HEK293 (cell line): ENCODE results near the gene PCK1.

Source experiments
- CTCF ChIA-PET: fragments of 350-600 bp; formaldehyde crosslinking; extraction: SDS; loops from one replicate; lab custom pipeline; 2021; ENCODE audit warnings: antibody characterized with exemption; lab: Yijun Ruan, JAX
- POLR2A ChIA-PET: fragments of 300-600 bp; formaldehyde crosslinking; extraction: SDS; loops from one replicate; lab custom pipeline; 2020; ENCODE audit warnings: antibody characterized with exemption, inconsistent platforms; lab: Yijun Ruan, JAX
- H3K27ac ChIP-seq: fragments of 200-500 bp; sonication (Bioruptor generic); 2 replicates; pipeline ENCODE4 v1.5.1; 2014; ENCODE audit warnings: low read depth, low read length, control low read depth, inconsistent platforms; ENCODE audit errors: extremely low read depth
- H3K36me3 ChIP-seq, 2 experiments: fragments of 200-500 bp in 1 of 2; sonication (Bioruptor generic) in 1 of 2; 1 replicate in 1 of 2; 2 replicates in 1 of 2; pipeline ENCODE4 v1.5.1; 2014 to 2017; ENCODE audit warnings: inconsistent platforms in 2 of 2, low read length in 2 of 2; ENCODE audit not compliant: control insufficient read depth in 2 of 2, insufficient read depth in 1 of 2
- H3K4me1 ChIP-seq: fragments of 200-500 bp; sonication (Bioruptor generic); 2 replicates; pipeline ENCODE4 v1.5.1; 2014; ENCODE audit warnings: mild to moderate bottlenecking, low read length, inconsistent platforms; ENCODE audit not compliant: control insufficient read depth, insufficient read depth
- H3K4me3 ChIP-seq: 2 replicates; pipeline ENCODE4 v1.5.1; 2011; ENCODE audit warnings: low read depth, mild to moderate bottlenecking, control low read depth, low read length, moderate library complexity
- H3K9me3 ChIP-seq: fragments of 200-500 bp; sonication (Bioruptor generic); 2 replicates; pipeline ENCODE4 v1.5.1; 2014; ENCODE audit warnings: low read depth, low read length, inconsistent platforms; ENCODE audit not compliant: control insufficient read depth, insufficient read depth
- BCL11A ChIP-seq: fragments of 450-650 bp; formaldehyde crosslinking; IDR thresholded peaks from 2 replicates; pipeline ENCODE4 v1.5.1; 2016; ENCODE audit warnings: low read depth, missing biosample characterization, missing genetic modification characterization
- GLI2 ChIP-seq: fragments of 450-650 bp; formaldehyde crosslinking; IDR thresholded peaks from 2 replicates; pipeline ENCODE4; 2017; ENCODE audit warnings: missing biosample characterization, missing genetic modification characterization, low read depth, borderline replicate concordance
- OSR2 ChIP-seq: fragments of 450-650 bp; formaldehyde crosslinking; IDR thresholded peaks from 2 replicates; pipeline ENCODE4 v1.5.1; 2016; ENCODE audit warnings: missing biosample characterization, missing genetic modification characterization
- OVOL3 ChIP-seq: fragments of 450-650 bp; formaldehyde crosslinking; IDR thresholded peaks from 2 replicates; pipeline ENCODE4 v1.5.1; 2016; ENCODE audit warnings: missing biosample characterization, missing genetic modification characterization
- SP7 ChIP-seq: fragments of 450-650 bp; formaldehyde crosslinking; IDR thresholded peaks from 2 replicates; pipeline ENCODE4 v1.5.1; 2016; ENCODE audit warnings: missing biosample characterization, missing genetic modification characterization
- ZFHX2 ChIP-seq: fragments of 450-650 bp; formaldehyde crosslinking; conservative IDR thresholded peaks from 2 replicates; pipeline ENCODE4 v1.5.1; 2016; ENCODE audit warnings: missing biosample characterization, missing genetic modification characterization
- ZNF19 ChIP-seq: fragments of 450-650 bp; formaldehyde crosslinking; IDR thresholded peaks from 2 replicates; pipeline ENCODE4; 2016; ENCODE audit warnings: missing biosample characterization, missing genetic modification characterization, low read depth
- ZNF248 ChIP-seq: fragments of 450-650 bp; formaldehyde crosslinking; IDR thresholded peaks from 2 replicates; pipeline ENCODE4 v1.5.1; 2017; ENCODE audit warnings: missing biosample characterization, missing genetic modification characterization
- ZNF266 ChIP-seq: fragments of 450-650 bp; formaldehyde crosslinking; IDR thresholded peaks from 2 replicates; pipeline ENCODE4 v1.5.1; 2016; ENCODE audit warnings: missing biosample characterization, missing genetic modification characterization, low read depth
- ZNF302 ChIP-seq: fragments of 450-650 bp; formaldehyde crosslinking; IDR thresholded peaks from 2 replicates; pipeline ENCODE4 v1.5.1; 2016; ENCODE audit warnings: missing biosample characterization, missing genetic modification characterization, low read depth
- ZNF416 ChIP-seq: fragments of 450-650 bp; formaldehyde crosslinking; IDR thresholded peaks from 2 replicates; pipeline ENCODE4 v1.5.1; 2016; ENCODE audit warnings: missing biosample characterization, missing genetic modification characterization
- ZNF433 ChIP-seq: fragments of 450-650 bp; formaldehyde crosslinking; IDR thresholded peaks from 2 replicates; pipeline ENCODE4 v1.5.1; 2016; ENCODE audit warnings: missing biosample characterization, missing genetic modification characterization, low read depth
- ZNF623 ChIP-seq: fragments of 450-650 bp; formaldehyde crosslinking; IDR thresholded peaks from 2 replicates; pipeline ENCODE4 v1.5.1; 2016; ENCODE audit warnings: missing biosample characterization, missing genetic modification characterization
- TF ChIP-seq, protein P1 (sequence below): fragments of 450-650 bp; formaldehyde crosslinking; IDR thresholded peaks from 2 replicates; pipeline ENCODE4 v1.5.1; 2016; ENCODE audit warnings: missing biosample characterization, missing genetic modification characterization, borderline replicate concordance
- TF ChIP-seq, protein P2 (sequence below): fragments of 450-650 bp; formaldehyde crosslinking; IDR thresholded peaks from 2 replicates; pipeline ENCODE4 v1.5.1; 2017; ENCODE audit warnings: missing biosample characterization, missing genetic modification characterization
- TF ChIP-seq, protein P3 (sequence below): fragments of 450-650 bp; IDR thresholded peaks from 2 replicates; pipeline ENCODE4 v1.5.1; 2018; ENCODE audit warnings: missing biosample characterization, mild to moderate bottlenecking, missing genetic modification characterization
- TF ChIP-seq, protein P4 (sequence below): fragments of 450-650 bp; formaldehyde crosslinking; IDR thresholded peaks from 2 replicates; pipeline ENCODE4 v1.5.1; 2016; ENCODE audit warnings: missing biosample characterization, missing genetic modification characterization, low read depth
- TF ChIP-seq, protein P5 (sequence below): fragments of 450-650 bp; formaldehyde crosslinking; IDR thresholded peaks from 2 replicates; pipeline ENCODE4 v1.5.1; 2016; ENCODE audit warnings: missing biosample characterization, missing genetic modification characterization, low read depth
- TF ChIP-seq, protein P6 (sequence below): fragments of 450-650 bp; formaldehyde crosslinking; IDR thresholded peaks from 2 replicates; pipeline ENCODE4 v1.5.1; 2017; ENCODE audit warnings: missing biosample characterization, missing genetic modification characterization
- TF ChIP-seq, protein P7 (sequence below): fragments of 450-650 bp; formaldehyde crosslinking; IDR thresholded peaks from 2 replicates; pipeline ENCODE4 v1.5.1; 2016; ENCODE audit warnings: missing biosample characterization, missing genetic modification characterization, borderline replicate concordance

Gene PCK1

DNA sequence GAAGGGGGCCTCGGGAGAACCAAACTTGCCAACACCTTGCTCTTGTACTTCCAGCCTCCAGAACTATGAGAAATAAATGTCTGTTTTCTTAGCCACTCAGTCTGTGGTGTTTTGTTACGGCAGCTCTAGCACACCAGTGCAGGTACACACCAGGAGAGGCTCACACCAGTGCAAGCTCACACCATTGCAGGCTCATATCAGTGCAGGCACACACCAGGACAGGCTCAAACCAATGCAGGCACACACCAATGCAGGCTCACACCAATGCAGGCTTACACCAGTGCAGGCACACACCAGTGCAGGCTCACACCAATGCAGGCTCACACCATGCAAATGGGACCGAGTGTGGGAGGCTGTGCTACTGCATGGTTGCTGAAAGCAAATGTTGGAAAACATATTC is 31.1 kb upstream of the PCK1 start (continued):
- TF ChIP-seq, protein P1, sequence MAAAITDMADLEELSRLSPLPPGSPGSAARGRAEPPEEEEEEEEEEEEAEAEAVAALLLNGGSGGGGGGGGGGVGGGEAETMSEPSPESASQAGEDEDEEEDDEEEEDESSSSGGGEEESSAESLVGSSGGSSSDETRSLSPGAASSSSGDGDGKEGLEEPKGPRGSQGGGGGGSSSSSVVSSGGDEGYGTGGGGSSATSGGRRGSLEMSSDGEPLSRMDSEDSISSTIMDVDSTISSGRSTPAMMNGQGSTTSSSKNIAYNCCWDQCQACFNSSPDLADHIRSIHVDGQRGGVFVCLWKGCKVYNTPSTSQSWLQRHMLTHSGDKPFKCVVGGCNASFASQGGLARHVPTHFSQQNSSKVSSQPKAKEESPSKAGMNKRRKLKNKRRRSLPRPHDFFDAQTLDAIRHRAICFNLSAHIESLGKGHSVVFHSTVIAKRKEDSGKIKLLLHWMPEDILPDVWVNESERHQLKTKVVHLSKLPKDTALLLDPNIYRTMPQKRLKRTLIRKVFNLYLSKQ, result no peak
- no peak for TF ChIP-seq ZNF433 (tag by site-specific recombination)
- TF ChIP-seq, all 188 proteins: peak for 3

DNA sequence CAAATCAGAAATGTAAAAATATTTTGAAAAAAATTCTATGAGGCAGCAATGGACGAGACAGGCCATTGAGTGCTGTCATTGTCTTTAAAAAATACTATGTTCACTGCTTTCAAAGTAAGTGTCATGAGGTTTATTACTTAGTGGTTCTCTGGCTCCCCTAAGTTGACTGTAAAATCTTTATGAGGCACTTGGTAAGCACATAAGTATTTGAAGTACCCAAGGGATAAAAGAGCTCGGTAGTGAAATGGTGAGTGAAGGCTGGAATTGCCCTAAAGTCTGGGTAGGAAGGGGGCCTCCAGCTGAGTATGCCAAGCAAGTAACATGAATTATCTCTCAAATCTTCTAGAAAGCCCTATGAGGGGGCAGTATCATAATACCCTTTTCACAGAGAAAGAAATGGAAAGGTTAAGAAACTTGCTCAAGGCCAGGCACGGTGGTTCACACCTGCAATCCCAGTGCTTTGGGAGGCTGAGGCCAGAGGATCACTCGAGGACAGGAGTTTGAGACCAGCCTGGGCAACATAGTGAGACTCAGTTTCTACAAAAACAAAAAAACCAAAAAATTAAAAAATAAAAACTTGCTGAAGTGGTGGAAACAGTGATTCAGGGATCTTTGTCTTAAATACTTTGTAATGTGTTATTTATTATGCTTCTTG is 30.5 kb upstream of the PCK1 start:
- no peaks in the 10 kb centered on the region for H3K36me3 ChIP-seq
- no peaks in the 10 kb centered on the region for H3K4me1 ChIP-seq
- no peak overlapping the region for H3K4me3 ChIP-seq
- no peaks in the 10 kb centered on the region for H3K9me3 ChIP-seq
- no peak overlapping the region for H3K27ac ChIP-seq
- POLR2A ChIA-PET, result no interaction called here
- CTCF ChIA-PET, result interaction anchor here (1.0 to 1.2 kb wide), 3 partner anchors 7 to 680 kb away, joined by 3 to 4 read pairs (median 3); no protein-coding TSS in a partner anchor
- TF ChIP-seq BCL11A (tag by site-specific recombination) (no peak), ZNF248 (tag by site-specific recombination) (no peak), ZNF19 (no peak), GLI2 (tag by site-specific recombination) (peak; percentile 50; the same call in 1 of the 2 replicates), OVOL3 (tag by site-specific recombination) (peak; percentile 86; the same call in 1 of the 2 replicates), ZNF623 (tag by site-specific recombination) (no peak), ZNF416 (tag by site-specific recombination) (no peak), ZNF302 (tag by site-specific recombination) (no peak), OSR2 (tag by site-specific recombination) (peak; percentile 95), SP7 (tag by site-specific recombination) (no peak), ZNF266 (tag by site-specific recombination) (peak; percentile 72; the same call in 1 of the 2 replicates), ZFHX2 (no peak)
- TF ChIP-seq, protein P2, sequence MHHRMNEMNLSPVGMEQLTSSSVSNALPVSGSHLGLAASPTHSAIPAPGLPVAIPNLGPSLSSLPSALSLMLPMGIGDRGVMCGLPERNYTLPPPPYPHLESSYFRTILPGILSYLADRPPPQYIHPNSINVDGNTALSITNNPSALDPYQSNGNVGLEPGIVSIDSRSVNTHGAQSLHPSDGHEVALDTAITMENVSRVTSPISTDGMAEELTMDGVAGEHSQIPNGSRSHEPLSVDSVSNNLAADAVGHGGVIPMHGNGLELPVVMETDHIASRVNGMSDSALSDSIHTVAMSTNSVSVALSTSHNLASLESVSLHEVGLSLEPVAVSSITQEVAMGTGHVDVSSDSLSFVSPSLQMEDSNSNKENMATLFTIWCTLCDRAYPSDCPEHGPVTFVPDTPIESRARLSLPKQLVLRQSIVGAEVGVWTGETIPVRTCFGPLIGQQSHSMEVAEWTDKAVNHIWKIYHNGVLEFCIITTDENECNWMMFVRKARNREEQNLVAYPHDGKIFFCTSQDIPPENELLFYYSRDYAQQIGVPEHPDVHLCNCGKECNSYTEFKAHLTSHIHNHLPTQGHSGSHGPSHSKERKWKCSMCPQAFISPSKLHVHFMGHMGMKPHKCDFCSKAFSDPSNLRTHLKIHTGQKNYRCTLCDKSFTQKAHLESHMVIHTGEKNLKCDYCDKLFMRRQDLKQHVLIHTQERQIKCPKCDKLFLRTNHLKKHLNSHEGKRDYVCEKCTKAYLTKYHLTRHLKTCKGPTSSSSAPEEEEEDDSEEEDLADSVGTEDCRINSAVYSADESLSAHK (tag by site-specific recombination), result peak; percentile 87
- TF ChIP-seq, protein P3, sequence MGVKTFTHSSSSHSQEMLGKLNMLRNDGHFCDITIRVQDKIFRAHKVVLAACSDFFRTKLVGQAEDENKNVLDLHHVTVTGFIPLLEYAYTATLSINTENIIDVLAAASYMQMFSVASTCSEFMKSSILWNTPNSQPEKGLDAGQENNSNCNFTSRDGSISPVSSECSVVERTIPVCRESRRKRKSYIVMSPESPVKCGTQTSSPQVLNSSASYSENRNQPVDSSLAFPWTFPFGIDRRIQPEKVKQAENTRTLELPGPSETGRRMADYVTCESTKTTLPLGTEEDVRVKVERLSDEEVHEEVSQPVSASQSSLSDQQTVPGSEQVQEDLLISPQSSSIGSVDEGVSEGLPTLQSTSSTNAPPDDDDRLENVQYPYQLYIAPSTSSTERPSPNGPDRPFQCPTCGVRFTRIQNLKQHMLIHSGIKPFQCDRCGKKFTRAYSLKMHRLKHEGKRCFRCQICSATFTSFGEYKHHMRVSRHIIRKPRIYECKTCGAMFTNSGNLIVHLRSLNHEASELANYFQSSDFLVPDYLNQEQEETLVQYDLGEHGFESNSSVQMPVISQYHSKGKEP (tag by site-specific recombination), result 0 out of 2 replicates have a peak, but pooled peaks have one; percentile 10
- TF ChIP-seq, protein P4, sequence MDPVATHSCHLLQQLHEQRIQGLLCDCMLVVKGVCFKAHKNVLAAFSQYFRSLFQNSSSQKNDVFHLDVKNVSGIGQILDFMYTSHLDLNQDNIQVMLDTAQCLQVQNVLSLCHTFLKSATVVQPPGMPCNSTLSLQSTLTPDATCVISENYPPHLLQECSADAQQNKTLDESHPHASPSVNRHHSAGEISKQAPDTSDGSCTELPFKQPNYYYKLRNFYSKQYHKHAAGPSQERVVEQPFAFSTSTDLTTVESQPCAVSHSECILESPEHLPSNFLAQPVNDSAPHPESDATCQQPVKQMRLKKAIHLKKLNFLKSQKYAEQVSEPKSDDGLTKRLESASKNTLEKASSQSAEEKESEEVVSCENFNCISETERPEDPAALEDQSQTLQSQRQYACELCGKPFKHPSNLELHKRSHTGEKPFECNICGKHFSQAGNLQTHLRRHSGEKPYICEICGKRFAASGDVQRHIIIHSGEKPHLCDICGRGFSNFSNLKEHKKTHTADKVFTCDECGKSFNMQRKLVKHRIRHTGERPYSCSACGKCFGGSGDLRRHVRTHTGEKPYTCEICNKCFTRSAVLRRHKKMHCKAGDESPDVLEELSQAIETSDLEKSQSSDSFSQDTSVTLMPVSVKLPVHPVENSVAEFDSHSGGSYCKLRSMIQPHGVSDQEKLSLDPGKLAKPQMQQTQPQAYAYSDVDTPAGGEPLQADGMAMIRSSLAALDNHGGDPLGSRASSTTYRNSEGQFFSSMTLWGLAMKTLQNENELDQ (tag by site-specific recombination), result no peak
- TF ChIP-seq, protein P5, sequence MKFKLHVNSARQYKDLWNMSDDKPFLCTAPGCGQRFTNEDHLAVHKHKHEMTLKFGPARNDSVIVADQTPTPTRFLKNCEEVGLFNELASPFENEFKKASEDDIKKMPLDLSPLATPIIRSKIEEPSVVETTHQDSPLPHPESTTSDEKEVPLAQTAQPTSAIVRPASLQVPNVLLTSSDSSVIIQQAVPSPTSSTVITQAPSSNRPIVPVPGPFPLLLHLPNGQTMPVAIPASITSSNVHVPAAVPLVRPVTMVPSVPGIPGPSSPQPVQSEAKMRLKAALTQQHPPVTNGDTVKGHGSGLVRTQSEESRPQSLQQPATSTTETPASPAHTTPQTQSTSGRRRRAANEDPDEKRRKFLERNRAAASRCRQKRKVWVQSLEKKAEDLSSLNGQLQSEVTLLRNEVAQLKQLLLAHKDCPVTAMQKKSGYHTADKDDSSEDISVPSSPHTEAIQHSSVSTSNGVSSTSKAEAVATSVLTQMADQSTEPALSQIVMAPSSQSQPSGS, result 0 out of 2 replicates have a peak, but pooled peaks have one; percentile 17
- TF ChIP-seq, protein P6, sequence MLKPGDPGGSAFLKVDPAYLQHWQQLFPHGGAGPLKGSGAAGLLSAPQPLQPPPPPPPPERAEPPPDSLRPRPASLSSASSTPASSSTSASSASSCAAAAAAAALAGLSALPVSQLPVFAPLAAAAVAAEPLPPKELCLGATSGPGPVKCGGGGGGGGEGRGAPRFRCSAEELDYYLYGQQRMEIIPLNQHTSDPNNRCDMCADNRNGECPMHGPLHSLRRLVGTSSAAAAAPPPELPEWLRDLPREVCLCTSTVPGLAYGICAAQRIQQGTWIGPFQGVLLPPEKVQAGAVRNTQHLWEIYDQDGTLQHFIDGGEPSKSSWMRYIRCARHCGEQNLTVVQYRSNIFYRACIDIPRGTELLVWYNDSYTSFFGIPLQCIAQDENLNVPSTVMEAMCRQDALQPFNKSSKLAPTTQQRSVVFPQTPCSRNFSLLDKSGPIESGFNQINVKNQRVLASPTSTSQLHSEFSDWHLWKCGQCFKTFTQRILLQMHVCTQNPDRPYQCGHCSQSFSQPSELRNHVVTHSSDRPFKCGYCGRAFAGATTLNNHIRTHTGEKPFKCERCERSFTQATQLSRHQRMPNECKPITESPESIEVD (tag by site-specific recombination), result peak; percentile 86
- TF ChIP-seq, protein P7, sequence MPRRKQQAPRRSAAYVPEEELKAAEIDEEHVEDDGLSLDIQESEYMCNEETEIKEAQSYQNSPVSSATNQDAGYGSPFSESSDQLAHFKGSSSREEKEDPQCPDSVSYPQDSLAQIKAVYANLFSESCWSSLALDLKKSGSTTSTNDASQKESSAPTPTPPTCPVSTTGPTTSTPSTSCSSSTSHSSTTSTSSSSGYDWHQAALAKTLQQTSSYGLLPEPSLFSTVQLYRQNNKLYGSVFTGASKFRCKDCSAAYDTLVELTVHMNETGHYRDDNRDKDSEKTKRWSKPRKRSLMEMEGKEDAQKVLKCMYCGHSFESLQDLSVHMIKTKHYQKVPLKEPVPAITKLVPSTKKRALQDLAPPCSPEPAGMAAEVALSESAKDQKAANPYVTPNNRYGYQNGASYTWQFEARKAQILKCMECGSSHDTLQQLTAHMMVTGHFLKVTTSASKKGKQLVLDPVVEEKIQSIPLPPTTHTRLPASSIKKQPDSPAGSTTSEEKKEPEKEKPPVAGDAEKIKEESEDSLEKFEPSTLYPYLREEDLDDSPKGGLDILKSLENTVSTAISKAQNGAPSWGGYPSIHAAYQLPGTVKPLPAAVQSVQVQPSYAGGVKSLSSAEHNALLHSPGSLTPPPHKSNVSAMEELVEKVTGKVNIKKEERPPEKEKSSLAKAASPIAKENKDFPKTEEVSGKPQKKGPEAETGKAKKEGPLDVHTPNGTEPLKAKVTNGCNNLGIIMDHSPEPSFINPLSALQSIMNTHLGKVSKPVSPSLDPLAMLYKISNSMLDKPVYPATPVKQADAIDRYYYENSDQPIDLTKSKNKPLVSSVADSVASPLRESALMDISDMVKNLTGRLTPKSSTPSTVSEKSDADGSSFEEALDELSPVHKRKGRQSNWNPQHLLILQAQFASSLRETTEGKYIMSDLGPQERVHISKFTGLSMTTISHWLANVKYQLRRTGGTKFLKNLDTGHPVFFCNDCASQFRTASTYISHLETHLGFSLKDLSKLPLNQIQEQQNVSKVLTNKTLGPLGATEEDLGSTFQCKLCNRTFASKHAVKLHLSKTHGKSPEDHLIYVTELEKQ (tag by site-specific recombination), result peak; percentile 57; the same call in 1 of the 2 replicates
